PC-3 (cell line): ENCODE results near the gene DSTN. TPM values are rescaled to one million over a fixed set of nuclear protein-coding genes. Genes with fewer than 3 reads are reported as not detected.
A peak's percentile ranks its signal among the peaks of the same experiment; 100 is the strongest.

Experiments
- ATAC-seq: fragments of 200-7000 bp; cut with Tn5 transposase; 2 replicates; pipeline ENCODE4 v1.9.1; 2020; ENCODE audit warnings: mild to moderate bottlenecking, moderate library complexity
- BruUV-seq: library from RNA; stranded (reverse); fragments of 400-500 nt; replicated peaks from 2 replicates; lab custom pipeline; 2021; lab: Mats Ljungman, UMichigan
- CTCF ChIA-PET: fragments of 300-600 bp; sonication (Branson Sonifier 250); formaldehyde crosslinking; loops from one replicate; lab custom pipeline; 2022; ENCODE audit warnings: antibody characterized with exemption; lab: Charles Lee
- POLR2A ChIA-PET: fragments of 300-600 bp; sonication (Branson Sonifier 250); formaldehyde crosslinking; loops from one replicate; lab custom pipeline; 2022; ENCODE audit warnings: antibody characterized with exemption; ENCODE audit not compliant: unreplicated experiment; lab: Charles Lee
- DNase-seq: peaks from one replicate; pipeline ENCODE4 v3.0.0-alpha.2; 2015
- H2AFZ ChIP-seq: fragments of 300-600 bp; sonication (generic); 2 replicates; pipeline ENCODE4 v1.6.0; 2016; ENCODE audit warnings: antibody characterized with exemption, low read length
- H3F3A ChIP-seq: fragments of 300-600 bp; sonication (generic); one replicate; pipeline ENCODE4 v1.6.0; 2017; ENCODE audit warnings: antibody characterized with exemption, low read length, control low read depth, mild to moderate bottlenecking; ENCODE audit not compliant: unreplicated experiment
- H3K27ac ChIP-seq: fragments of 300-600 bp; sonication (generic); 2 replicates; pipeline ENCODE4 v1.5.1; 2016; ENCODE audit warnings: mild to moderate bottlenecking, low read length
- H3K27me3 ChIP-seq: fragments of 300-600 bp; sonication (generic); 2 replicates; pipeline ENCODE4 v1.6.1; 2016; ENCODE audit warnings: low read length, mixed read lengths
- H3K36me3 ChIP-seq: fragments of 300-600 bp; sonication (generic); 2 replicates; pipeline ENCODE4 v1.6.1; 2016; ENCODE audit warnings: low read depth, mixed run types, low read length, mixed read lengths
- H3K4me1 ChIP-seq: fragments of 300-600 bp; sonication (generic); 2 replicates; pipeline ENCODE4 v1.5.1; 2016; ENCODE audit warnings: low read length; ENCODE audit not compliant: insufficient read depth
- H3K4me2 ChIP-seq: fragments of 300-600 bp; sonication (generic); 2 replicates; pipeline ENCODE4 v1.6.0; 2016; ENCODE audit warnings: low read length
- H3K4me3 ChIP-seq: fragments of 300-600 bp; sonication (generic); 2 replicates; pipeline ENCODE4 v1.5.1; 2016; ENCODE audit warnings: mild to moderate bottlenecking, low read length, mixed read lengths
- H3K79me2 ChIP-seq: fragments of 300-600 bp; sonication (generic); 2 replicates; pipeline ENCODE4 v1.6.1; 2017; ENCODE audit warnings: low read length, mixed read lengths
- H3K9ac ChIP-seq: fragments of 300-600 bp; sonication (generic); 2 replicates; pipeline ENCODE4 v1.6.0; 2016; ENCODE audit warnings: mild to moderate bottlenecking, low read length
- H3K9me2 ChIP-seq: fragments of 300-600 bp; sonication (generic); replicated peaks from 2 replicates; pipeline ENCODE4 v1.6.1; 2016; ENCODE audit warnings: mixed run types, low read length, mixed read lengths
- H3K9me3 ChIP-seq: fragments of 300-600 bp; sonication (generic); 2 replicates; pipeline ENCODE4 v1.6.1; 2016; ENCODE audit warnings: low read length, mixed read lengths
- H4K20me1 ChIP-seq: fragments of 300-600 bp; sonication (generic); 2 replicates; pipeline ENCODE4 v1.6.1; 2016; ENCODE audit warnings: low read length, mixed read lengths
- EZH2 ChIP-seq: fragments of 300-600 bp; sonication (generic); IDR thresholded peaks from one replicate; pipeline ENCODE4 v1.6.1; 2017; ENCODE audit warnings: antibody characterized with exemption, mild to moderate bottlenecking, low read length; ENCODE audit not compliant: unreplicated experiment
- EZH2phosphoT487 ChIP-seq: fragments of 300-600 bp; sonication (generic); IDR thresholded peaks from 2 replicates; pipeline ENCODE4 v1.6.1; 2018; ENCODE audit warnings: mild to moderate bottlenecking, antibody characterized with exemption, low read length, borderline replicate concordance
- intact Hi-C: fragments of 100-400 bp; cut with micrococcal nuclease; formaldehyde crosslinking; loops from 2 replicates; pipeline ENCODE4 v1.9.0; 2023
- total RNA-seq: library from RNA; depleted of rRNA; stranded (reverse); fragments of >200 nt; gene quantifications from 2 replicates; pipeline ENCODE4 v1.2.3, GENCODE V29; 2014
- TF ChIP-seq, protein P1 (sequence below): fragments of 300-600 bp; sonication (generic); conservative IDR thresholded peaks from 2 replicates; pipeline ENCODE4 v1.5.1; 2017; ENCODE audit warnings: antibody characterized with exemption, low read depth, mild to moderate bottlenecking, low read length

The DSTN gene
- total RNA-seq, 1 experiment from 2014 or later: 182 TPM

DNA sequence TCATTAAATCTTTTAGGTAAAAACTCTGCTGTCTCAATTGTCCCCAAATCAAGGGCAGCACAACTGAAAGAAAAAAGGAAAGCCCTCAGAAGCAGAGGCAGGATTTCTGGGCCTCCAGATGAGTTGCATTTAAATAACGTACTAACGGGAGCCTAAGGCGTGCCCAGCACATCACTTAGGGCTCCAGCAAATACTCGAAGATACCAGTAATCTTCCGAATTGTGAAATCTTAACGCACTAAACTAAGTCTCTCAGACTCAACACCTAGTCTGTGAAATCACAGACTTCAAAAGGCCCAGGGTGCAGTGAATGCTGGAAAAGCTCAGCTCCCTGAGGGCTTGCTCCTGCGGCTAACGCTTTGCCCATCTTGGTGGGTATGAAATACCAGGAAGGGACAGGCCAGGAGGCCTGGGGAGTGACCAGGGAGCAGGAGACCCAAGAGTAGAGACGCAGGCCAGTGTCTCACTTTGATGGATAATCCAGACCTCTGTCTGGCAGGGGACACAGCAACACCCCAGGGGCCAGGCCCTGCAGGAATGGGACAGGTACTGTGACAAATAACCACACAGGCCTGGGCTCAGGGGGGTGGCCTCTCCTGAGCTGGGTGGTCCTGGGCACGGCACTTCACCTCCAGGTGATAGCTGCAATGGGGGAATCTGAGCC, 75.8 kb downstream of the DSTN start:
- intact Hi-C loops: no loop called here
- CTCF ChIA-PET: no interaction called here
- Histone ChIP-seq H3K9me2 (no peaks in the 10 kb centered on the region), H3K9ac (no peak overlapping the region), H3F3A (peaks cover 3% of the 10 kb centered on the region), H3K4me3 (no peak overlapping the region), H3K4me1 (no peaks in the 10 kb centered on the region), H4K20me1 (peaks cover 31% of the 10 kb centered on the region; the same call in 1 of the 2 replicates), H2AFZ (no peak overlapping the region), H3K9me3 (no peaks in the 10 kb centered on the region), H3K36me3 (peaks cover 21% of the 10 kb centered on the region; the same call in 1 of the 2 replicates), H3K4me2 (no peak overlapping the region), H3K79me2 (peaks cover 84% of the 10 kb centered on the region), H3K27me3 (no peaks in the 10 kb centered on the region), H3K27ac (no peak overlapping the region)
- POLR2A ChIA-PET: no interaction called here
- no peak for DNase-seq
- peak; percentile 12; the same call in 1 of the 2 replicates for ATAC-seq
- BruUV-seq: no TSS peak
- TF ChIP-seq EZH2phosphoT487 (no peak), EZH2 (no peak)
- TF ChIP-seq, protein P1, sequence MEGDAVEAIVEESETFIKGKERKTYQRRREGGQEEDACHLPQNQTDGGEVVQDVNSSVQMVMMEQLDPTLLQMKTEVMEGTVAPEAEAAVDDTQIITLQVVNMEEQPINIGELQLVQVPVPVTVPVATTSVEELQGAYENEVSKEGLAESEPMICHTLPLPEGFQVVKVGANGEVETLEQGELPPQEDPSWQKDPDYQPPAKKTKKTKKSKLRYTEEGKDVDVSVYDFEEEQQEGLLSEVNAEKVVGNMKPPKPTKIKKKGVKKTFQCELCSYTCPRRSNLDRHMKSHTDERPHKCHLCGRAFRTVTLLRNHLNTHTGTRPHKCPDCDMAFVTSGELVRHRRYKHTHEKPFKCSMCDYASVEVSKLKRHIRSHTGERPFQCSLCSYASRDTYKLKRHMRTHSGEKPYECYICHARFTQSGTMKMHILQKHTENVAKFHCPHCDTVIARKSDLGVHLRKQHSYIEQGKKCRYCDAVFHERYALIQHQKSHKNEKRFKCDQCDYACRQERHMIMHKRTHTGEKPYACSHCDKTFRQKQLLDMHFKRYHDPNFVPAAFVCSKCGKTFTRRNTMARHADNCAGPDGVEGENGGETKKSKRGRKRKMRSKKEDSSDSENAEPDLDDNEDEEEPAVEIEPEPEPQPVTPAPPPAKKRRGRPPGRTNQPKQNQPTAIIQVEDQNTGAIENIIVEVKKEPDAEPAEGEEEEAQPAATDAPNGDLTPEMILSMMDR: no peak

DNA sequence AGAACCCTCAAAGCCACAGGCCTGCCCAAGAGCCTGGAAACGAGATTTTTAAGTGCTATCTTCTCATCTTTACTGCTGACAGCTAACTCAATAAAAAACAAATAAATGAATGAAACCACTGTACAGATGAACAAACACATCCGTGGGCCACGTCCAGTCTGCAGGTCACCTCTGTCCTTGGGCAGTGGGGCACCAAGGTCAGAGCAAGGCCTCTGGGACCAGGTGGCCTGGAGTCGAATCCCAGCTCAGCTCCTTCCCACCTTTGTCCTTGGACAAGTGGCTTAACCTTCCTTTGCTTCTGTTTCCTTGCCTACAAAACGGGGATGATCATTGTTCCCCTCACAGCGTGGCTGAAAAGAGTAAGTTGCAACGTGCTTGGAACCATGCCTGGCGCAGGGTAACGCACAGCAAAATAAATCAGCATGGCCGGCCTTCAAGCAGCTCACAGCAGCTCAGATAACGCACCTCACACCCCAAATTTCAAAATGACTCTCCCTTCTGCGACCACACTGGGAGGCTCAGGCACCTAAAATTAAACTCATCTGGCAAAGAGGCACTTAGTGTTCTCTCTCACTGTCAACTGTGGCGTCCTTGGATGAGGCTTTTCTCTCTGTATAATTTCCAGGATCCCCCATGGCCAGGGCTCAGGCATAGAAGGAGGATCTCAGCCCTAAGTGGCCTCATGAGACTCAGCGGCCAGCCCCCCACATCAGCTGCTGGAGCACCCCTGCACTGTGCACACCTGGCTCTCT, 76.5 kb downstream of the DSTN start:
- peaks cover 31% of the 10 kb centered on the region; the same call in 1 of the 2 replicates for H4K20me1 ChIP-seq
- intact Hi-C loops: no loop called here
- H3K36me3 ChIP-seq: peaks cover 14% of the 10 kb centered on the region; the same call in 1 of the 2 replicates
- peaks cover 88% of the 10 kb centered on the region for H3K79me2 ChIP-seq
- H3K27ac ChIP-seq: no peak overlapping the region
- CTCF ChIA-PET: no interaction called here
- peaks cover 3% of the 10 kb centered on the region for H3F3A ChIP-seq
- peaks cover 7% of the 10 kb centered on the region; the same call in 1 of the 2 replicates for H3K4me1 ChIP-seq
- TF ChIP-seq EZH2phosphoT487: no peak
- TF ChIP-seq, protein P1: no peak
- no peak for TF ChIP-seq EZH2
- no peak for DNase-seq
- ATAC-seq: peak; percentile 59
- H3K9me3 ChIP-seq: no peaks in the 10 kb centered on the region
- H3K9me2 ChIP-seq: no peaks in the 10 kb centered on the region
- POLR2A ChIA-PET: no interaction called here
- H3K27me3 ChIP-seq: no peaks in the 10 kb centered on the region
- H2AFZ ChIP-seq: no peak overlapping the region
- no TSS peak for BruUV-seq
- no peak overlapping the region for H3K4me2 ChIP-seq
- H3K9ac ChIP-seq: no peak overlapping the region
- H3K4me3 ChIP-seq: no peak overlapping the region

DNA sequence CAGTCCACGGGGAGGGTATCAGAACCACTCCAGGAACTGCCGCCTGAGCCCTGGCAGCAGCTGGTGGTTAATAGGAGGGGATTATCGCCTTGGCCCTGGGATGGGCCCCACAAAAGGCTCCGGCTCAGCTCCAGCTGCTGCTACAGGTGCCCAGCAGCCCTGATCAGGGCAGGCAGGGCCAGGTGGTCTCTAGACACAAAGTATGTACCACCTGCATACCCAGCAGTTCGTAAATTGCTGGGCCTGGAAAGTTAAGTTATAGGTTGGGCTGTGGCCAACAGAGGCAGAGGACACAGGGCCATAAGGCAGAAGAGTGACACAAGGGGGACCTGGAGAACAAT, 77.1 kb downstream of the DSTN start:
- Histone ChIP-seq H3K79me2 (peaks cover 89% of the 10 kb centered on the region), H3F3A (peaks cover 3% of the 10 kb centered on the region)

More for the DNA sequence above, 77.1 kb downstream of the DSTN start:
- H3K36me3 ChIP-seq: peaks cover 9% of the 10 kb centered on the region; the same call in 1 of the 2 replicates
- DNase-seq: no peak
- no peaks in the 10 kb centered on the region for H3K27me3 ChIP-seq
- H3K4me3 ChIP-seq: no peak overlapping the region
- no peaks in the 10 kb centered on the region for H3K9me3 ChIP-seq
- BruUV-seq: no TSS peak
- peaks cover 31% of the 10 kb centered on the region; the same call in 1 of the 2 replicates for H4K20me1 ChIP-seq
- intact Hi-C loops: no loop called here
- ChIA-PET CTCF (no interaction called here), POLR2A (no interaction called here)
- TF ChIP-seq, protein P1: no peak
- TF ChIP-seq EZH2phosphoT487 (no peak), EZH2 (no peak)
- no peak overlapping the region for H3K4me2 ChIP-seq
- no peak for ATAC-seq
- H3K9ac ChIP-seq: no peak overlapping the region
- peaks cover 8% of the 10 kb centered on the region; the same call in 1 of the 2 replicates for H3K4me1 ChIP-seq
- no peaks in the 10 kb centered on the region for H3K9me2 ChIP-seq
- no peak overlapping the region for H2AFZ ChIP-seq
- H3K27ac ChIP-seq: no peak overlapping the region
